NCI-H510A (cell line): ENCODE results near the gene SPATA6L.

Experiments used
- DNase-seq: peaks from one replicate; lab custom pipeline; 2025; lab: John Stamatoyannopoulos, UW

Gene SPATA6L

GRCh38 chr9:4584636-4585035 lies 81.6 kb downstream of the SPATA6L start:
- no peak for DNase-seq

GRCh38 chr9:4583001-4583400 lies 83.3 kb downstream of the SPATA6L start:
- no peak for DNase-seq

- no peak for DNase-seq
Measured at GRCh38 chr9:4581861-4582565, 84.3 kb downstream of the SPATA6L start.

- no peak for DNase-seq
Measured at GRCh38 chr9:4581035-4581760, 85.1 kb downstream of the SPATA6L start.

GRCh38 chr9:4579001-4579400 lies 87.3 kb downstream of the SPATA6L start:
- no peak for DNase-seq

- no peak for DNase-seq
Measured at GRCh38 chr9:4576448-4576847, 89.8 kb downstream of the SPATA6L start.

GRCh38 chr9:4575997-4576396 lies 90.3 kb downstream of the SPATA6L start:
- DNase-seq: no peak

GRCh38 chr9:4574657-4575243 lies 91.5 kb downstream of the SPATA6L start:
- DNase-seq: no peak

GRCh38 chr9:4573634-4574389 lies 92.5 kb downstream of the SPATA6L start:
- no peak for DNase-seq

- no peak for DNase-seq
Measured at GRCh38 chr9:4573176-4573575, 93.1 kb downstream of the SPATA6L start.

GRCh38 chr9:4572184-4572826 lies 94.0 kb downstream of the SPATA6L start:
- DNase-seq: no peak

- no peak for DNase-seq
Measured at GRCh38 chr9:4569101-4569500, 97.2 kb downstream of the SPATA6L start.

GRCh38 chr9:4567601-4568000 lies 98.7 kb downstream of the SPATA6L start:
- DNase-seq: no peak

- DNase-seq: no peak
Measured at GRCh38 chr9:4566806-4567205, 99.5 kb downstream of the SPATA6L start.

- no peak for DNase-seq
Measured at GRCh38 chr9:4563105-4563504, 103.2 kb downstream of the SPATA6L start.

- DNase-seq: no peak
Measured at GRCh38 chr9:4559261-4560182, 106.8 kb downstream of the SPATA6L start.

- no peak for DNase-seq
Measured at GRCh38 chr9:4558371-4558998, 107.8 kb downstream of the SPATA6L start.

- DNase-seq: no peak
Measured at GRCh38 chr9:4555236-4555635, 111.0 kb downstream of the SPATA6L start.

GRCh38 chr9:4553951-4554381 lies 112.3 kb downstream of the SPATA6L start:
- DNase-seq: no peak

GRCh38 chr9:4550777-4551484 lies 115.3 kb downstream of the SPATA6L start:
- DNase-seq: no peak
